Thyroid gland (tissue), 4 donors: ENCODE results near the gene OR52N1.

Source experiments
- POLR2A ChIP-seq, 2 donors: fragments of 450-650 bp; IDR thresholded peaks; one replicate each; pipeline ENCODE4 v1.6.1; 2017; ENCODE audit warnings: antibody characterized with exemption in 2 of 2, mild to moderate bottlenecking in 2 of 2, moderate library complexity in 1 of 2
- TF ChIP-seq, protein P1 (sequence below), 6 experiments: fragments of 200-600 bp in 3 of 6; fragments of 450-650 bp in 3 of 6; sonication (generic) in 3 of 6; IDR thresholded peaks; one replicate each; pipeline ENCODE4 v1.5.1; 2016 to 2019; ENCODE audit warnings: antibody characterized with exemption in 6 of 6, mild to moderate bottlenecking in 2 of 6, inconsistent platforms in 1 of 6, moderate library complexity in 1 of 6

DNA sequence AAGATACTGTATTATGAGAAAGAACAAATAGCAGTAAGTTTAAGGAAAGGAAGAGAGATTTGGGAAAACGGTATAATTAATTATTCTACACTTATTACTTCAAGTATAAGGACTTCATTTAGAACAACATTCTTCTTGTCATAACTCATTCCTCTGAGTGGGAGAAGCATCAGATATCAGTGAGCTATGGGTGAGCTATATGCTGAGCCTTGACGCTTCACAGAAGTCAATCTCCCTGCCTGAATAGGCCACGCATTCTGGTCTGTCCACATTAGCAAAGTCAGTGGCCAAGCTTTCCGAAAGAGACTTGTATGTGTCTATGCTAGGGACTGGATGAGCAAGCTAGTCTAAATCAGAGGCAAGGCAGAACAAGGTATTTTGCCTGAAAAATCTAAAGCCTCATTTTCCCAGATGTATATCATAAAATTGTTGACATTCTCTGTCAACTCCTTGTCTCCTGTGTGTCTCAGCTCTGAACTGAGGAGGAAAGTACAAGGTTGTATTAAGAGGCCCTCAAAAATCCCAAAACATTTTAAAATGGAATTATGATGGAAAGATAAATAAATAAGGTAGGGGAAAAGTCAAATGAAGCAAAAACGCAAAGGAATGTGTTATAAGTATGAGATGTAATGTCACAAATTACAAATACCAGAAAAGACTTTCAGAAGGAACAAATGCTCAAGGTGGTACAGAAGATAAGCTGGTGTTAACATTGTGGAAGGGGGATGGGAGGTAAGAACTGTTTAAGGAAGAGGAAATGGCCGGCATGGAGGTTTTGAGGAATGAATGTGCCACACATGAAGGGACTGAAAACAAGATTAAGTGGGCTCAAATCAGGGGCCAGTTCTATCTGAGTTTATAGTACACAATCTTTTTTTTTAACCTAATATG is 19.1 kb upstream of the OR52N1 start:
- TF ChIP-seq, protein P1, sequence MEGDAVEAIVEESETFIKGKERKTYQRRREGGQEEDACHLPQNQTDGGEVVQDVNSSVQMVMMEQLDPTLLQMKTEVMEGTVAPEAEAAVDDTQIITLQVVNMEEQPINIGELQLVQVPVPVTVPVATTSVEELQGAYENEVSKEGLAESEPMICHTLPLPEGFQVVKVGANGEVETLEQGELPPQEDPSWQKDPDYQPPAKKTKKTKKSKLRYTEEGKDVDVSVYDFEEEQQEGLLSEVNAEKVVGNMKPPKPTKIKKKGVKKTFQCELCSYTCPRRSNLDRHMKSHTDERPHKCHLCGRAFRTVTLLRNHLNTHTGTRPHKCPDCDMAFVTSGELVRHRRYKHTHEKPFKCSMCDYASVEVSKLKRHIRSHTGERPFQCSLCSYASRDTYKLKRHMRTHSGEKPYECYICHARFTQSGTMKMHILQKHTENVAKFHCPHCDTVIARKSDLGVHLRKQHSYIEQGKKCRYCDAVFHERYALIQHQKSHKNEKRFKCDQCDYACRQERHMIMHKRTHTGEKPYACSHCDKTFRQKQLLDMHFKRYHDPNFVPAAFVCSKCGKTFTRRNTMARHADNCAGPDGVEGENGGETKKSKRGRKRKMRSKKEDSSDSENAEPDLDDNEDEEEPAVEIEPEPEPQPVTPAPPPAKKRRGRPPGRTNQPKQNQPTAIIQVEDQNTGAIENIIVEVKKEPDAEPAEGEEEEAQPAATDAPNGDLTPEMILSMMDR (IDR thresholded peaks at IDR 0.05), result no peak
- no peak for TF ChIP-seq POLR2A (IDR thresholded peaks at IDR 0.05)
